Ishikawa (cell line): Measurements from ENCODE around the gene ZBTB21.

Experiments used
- CEBPB ChIP-seq: IDR thresholded peaks from 2 replicates; pipeline ENCODE4 v1.6.1; 2012
- CREB1 ChIP-seq: IDR thresholded peaks from 2 replicates; pipeline ENCODE4 v1.6.1; 2012; ENCODE audit warnings: low read depth
- EGR1 ChIP-seq: IDR thresholded peaks from 2 replicates; pipeline ENCODE4 v1.6.1; 2012
- EP300 ChIP-seq: IDR thresholded peaks from 2 replicates; pipeline ENCODE4 v1.6.1; 2012; ENCODE audit warnings: borderline replicate concordance
- NFIC ChIP-seq: IDR thresholded peaks from 2 replicates; pipeline ENCODE4 v1.6.1; 2012
- RAD21 ChIP-seq: IDR thresholded peaks from 2 replicates; pipeline ENCODE4 v1.6.1; 2012; ENCODE audit warnings: low read depth
- TAF1 ChIP-seq: IDR thresholded peaks from 2 replicates; pipeline ENCODE4 v1.6.1; 2012; ENCODE audit warnings: low read depth, mild to moderate bottlenecking
- TCF12 ChIP-seq: IDR thresholded peaks from 2 replicates; pipeline ENCODE4 v1.6.1; 2012; ENCODE audit warnings: low read depth
- TEAD4 ChIP-seq: IDR thresholded peaks from 2 replicates; pipeline ENCODE4 v1.6.1; 2012
- TF ChIP-seq, protein P1 (sequence below): IDR thresholded peaks from 2 replicates; pipeline ENCODE4 v1.6.1; 2012
- TF ChIP-seq, protein P2 (sequence below): IDR thresholded peaks from 2 replicates; pipeline ENCODE4 v1.6.1; 2012; ENCODE audit warnings: low read depth, mild to moderate bottlenecking
- TF ChIP-seq, protein P3 (sequence below): IDR thresholded peaks from 2 replicates; pipeline ENCODE4 v1.6.1; 2012

DNA sequence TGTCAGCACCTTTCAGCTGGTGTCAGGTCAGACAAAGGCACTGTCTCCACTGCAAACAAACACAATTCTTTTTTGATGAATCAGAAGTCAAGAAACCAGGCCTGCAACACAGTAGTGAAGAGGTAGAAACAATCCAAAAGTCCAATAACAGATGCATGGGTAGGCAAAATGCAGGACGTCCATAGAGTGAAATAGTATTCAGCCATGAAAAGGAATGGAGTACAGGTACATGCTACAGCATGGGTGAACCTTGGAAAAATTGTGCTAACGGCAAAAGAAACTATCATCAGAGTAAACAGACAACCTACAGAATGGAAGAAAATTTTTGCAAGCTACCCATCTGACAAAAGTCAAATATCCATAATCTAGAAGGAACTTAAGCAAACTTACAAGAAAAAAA is 26.2 kb upstream of the ZBTB21 start:
- TF ChIP-seq, protein P1, sequence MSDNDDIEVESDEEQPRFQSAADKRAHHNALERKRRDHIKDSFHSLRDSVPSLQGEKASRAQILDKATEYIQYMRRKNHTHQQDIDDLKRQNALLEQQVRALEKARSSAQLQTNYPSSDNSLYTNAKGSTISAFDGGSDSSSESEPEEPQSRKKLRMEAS: no peak
- TF ChIP-seq EGR1: no peak
- TF ChIP-seq TAF1: no peak
- no peak for TF ChIP-seq TCF12
- TF ChIP-seq EP300: no peak
- TF ChIP-seq, protein P2, sequence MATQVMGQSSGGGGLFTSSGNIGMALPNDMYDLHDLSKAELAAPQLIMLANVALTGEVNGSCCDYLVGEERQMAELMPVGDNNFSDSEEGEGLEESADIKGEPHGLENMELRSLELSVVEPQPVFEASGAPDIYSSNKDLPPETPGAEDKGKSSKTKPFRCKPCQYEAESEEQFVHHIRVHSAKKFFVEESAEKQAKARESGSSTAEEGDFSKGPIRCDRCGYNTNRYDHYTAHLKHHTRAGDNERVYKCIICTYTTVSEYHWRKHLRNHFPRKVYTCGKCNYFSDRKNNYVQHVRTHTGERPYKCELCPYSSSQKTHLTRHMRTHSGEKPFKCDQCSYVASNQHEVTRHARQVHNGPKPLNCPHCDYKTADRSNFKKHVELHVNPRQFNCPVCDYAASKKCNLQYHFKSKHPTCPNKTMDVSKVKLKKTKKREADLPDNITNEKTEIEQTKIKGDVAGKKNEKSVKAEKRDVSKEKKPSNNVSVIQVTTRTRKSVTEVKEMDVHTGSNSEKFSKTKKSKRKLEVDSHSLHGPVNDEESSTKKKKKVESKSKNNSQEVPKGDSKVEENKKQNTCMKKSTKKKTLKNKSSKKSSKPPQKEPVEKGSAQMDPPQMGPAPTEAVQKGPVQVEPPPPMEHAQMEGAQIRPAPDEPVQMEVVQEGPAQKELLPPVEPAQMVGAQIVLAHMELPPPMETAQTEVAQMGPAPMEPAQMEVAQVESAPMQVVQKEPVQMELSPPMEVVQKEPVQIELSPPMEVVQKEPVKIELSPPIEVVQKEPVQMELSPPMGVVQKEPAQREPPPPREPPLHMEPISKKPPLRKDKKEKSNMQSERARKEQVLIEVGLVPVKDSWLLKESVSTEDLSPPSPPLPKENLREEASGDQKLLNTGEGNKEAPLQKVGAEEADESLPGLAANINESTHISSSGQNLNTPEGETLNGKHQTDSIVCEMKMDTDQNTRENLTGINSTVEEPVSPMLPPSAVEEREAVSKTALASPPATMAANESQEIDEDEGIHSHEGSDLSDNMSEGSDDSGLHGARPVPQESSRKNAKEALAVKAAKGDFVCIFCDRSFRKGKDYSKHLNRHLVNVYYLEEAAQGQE: no peak
- no peak for TF ChIP-seq CEBPB
- no peak for TF ChIP-seq RAD21
- TF ChIP-seq, protein P3, sequence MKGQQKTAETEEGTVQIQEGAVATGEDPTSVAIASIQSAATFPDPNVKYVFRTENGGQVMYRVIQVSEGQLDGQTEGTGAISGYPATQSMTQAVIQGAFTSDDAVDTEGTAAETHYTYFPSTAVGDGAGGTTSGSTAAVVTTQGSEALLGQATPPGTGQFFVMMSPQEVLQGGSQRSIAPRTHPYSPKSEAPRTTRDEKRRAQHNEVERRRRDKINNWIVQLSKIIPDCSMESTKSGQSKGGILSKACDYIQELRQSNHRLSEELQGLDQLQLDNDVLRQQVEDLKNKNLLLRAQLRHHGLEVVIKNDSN: no peak
- no peak for TF ChIP-seq NFIC
- no peak for TF ChIP-seq TEAD4
- TF ChIP-seq CREB1: no peak
